HG03045 (cell line): ENCODE measurements around the gene MED9.

Source experiments
- ATAC-seq: cut with Tn5 transposase; IDR thresholded peaks from one replicate; pipeline ENCODE4 v1.9.1; 2021; ENCODE audit warnings: mild to moderate bottlenecking, moderate library complexity; ENCODE audit not compliant: unreplicated experiment

MED9 gene

GRCh38 chr17:17533901-17534441 lies 57.2 kb downstream of the MED9 start:
- no peak for ATAC-seq

GRCh38 chr17:17535957-17536356 lies 59.2 kb downstream of the MED9 start:
- no peak for ATAC-seq

DNA sequence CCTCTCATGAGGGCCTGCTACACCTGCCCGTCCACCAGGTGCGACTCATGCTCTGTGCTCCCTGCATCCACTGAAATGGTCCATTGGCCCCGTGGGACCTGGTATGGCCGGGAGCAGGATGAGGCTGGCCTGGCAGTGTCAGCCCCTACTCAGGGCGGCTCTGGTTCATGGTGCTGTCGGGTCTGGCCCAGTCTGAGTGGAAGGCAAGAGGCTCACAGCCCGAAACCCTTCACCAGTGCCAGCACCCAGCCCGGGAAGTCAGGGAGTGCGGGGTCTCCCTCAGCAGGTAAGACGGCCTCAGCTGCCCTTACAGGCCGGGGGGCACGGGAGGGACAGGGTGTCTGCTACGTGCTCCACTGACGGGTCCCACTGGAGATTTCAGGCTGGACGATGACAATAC lies 59.9 kb downstream of the MED9 start:
- ATAC-seq: no peak

DNA sequence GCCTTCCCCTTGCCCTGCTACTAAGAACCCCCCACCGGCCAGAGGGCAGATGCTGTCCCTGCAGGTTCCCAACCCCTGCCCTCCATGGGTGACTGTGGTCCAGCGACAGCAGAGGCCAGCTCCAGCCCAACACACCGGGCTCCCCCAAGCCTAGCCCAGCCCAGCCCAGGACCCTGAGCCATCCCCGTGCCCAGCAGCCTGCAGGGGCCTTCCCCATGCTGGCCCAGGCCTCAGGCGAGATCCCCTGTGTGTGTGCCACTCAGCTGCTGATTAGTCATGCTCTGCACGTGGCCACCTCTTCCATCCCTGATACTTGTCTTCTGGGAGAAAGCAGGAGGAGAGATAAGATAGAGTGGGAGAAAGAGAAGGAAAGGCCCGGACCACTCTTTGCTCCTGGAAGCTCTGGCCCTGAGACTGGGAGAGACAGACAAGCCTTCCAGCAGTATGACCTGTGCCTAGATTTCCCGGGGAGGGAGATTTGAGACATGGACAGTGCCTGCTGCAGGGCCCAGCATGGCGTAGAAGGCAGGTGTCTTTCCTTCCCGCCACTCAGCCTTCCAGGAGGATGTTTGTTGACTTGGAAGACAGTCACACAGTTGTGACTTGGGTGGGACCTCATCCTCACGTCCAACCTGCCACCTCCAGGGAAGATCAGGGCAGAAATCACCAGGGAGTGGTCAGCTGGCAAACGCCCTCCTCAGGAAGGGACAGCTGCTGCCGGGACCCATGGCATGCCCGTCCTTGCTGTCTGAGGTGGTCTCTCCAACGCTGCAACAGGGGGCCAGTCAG lies 60.7 kb downstream of the MED9 start:
- ATAC-seq: no peak

GRCh38 chr17:17538417-17539391 lies 61.9 kb downstream of the MED9 start:
- no peak for ATAC-seq

- ATAC-seq: no peak
These were observed 62.8 kb downstream of the MED9 start for GRCh38 chr17:17539591-17539990.

- no peak for ATAC-seq
These were observed 63.6 kb downstream of the MED9 start for GRCh38 chr17:17540278-17540906.

- ATAC-seq: no peak
These were observed 64.3 kb downstream of the MED9 start for GRCh38 chr17:17540935-17541639.

GRCh38 chr17:17541640-17542001 lies 64.8 kb downstream of the MED9 start:
- no peak for ATAC-seq
